CD1c-positive myeloid dendritic cell (primary cell): Measurements from ENCODE around the gene RNF149.

Experiments
- DNase-seq: peaks from one replicate; pipeline ENCODE4 v3.0.0-alpha.2; 2016; ENCODE audit errors: extremely low spot score

Gene RNF149

DNA sequence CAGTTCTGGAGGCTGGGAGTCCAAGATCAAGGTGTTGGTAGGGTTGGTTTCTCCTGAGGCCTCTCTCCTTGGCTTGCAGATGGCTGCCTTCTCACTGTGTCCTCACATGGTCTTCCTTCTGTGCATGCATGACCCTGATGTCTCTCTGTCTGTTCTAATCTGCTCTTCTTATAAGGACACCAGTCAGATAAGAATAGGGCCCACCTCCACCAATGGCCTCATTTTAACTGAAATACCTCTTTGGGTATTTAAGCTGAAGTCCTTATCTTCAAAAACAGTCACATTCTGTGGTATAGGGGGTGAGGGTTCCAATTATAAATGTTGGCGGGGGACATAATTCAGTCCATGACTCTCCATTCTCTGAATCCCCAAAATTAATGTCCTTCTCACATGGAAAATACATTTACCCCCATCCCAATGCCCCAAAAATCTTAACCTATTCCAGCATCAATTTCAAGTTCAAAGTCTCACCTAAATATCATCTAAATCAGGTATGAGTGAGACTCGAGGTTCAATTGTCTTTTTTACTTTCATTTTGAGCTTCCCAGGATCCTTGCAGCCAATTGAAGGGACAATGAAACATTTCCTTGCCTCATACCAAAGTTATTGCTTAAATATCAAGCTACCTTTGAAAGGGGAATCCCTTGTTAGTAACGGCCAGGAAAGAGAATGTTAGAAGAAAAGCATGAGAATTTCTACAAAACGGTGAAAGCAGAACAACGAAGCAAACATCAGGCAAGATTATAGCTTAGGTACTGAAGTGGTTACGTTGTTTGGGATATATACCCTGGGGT is 76.4 kb downstream of the RNF149 start:
- no peak for DNase-seq

DNA sequence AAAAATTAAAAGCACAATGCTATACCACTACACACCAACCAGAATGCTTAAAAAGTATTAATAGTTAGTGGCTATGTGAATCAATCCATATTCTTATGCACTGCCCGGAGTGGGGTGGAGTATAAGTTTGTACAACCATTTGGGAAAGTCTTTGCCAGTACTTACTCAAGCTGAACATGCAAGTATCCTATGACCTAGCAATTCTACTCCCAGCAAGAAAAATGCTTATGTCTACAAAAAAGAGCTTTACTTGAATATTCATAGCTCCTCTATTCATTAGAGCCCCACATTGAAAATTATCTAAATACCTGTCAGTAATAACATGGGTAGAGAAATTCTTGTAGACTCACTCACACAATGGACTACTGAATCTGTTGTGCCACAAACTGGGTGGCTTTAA is 77.3 kb downstream of the RNF149 start:
- no peak for DNase-seq

DNA sequence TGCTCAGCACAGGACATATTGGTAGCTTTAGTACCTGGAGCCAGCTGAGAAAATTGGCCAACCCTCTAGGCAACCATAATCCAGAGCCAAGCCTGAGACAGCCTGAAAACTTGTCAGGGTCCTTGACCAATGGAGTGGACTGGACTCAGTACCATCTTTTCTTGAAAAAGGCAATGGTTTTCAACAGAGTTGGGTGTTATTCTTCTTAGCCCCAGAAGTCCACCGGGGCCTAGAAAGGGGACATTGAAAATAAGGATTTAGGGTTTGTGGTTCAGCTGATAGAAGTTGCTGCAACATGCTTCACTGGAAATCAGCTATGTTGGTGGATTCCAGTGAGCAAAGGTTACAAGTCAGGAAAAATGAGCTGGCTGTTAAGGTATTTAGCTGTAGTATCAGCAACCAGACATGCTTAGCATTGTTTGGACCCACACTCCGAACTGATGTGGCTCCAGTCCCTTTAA is 77.9 kb downstream of the RNF149 start:
- no peak for DNase-seq
